Nucleus accumbens (tissue), 56 donors: ENCODE measurements around the gene ADK.
"Not testable (repeated sequence)": the region's sequence is repeated elsewhere in the genome, so short reads cannot be mapped to it uniquely, and the experiment has no call there.

Experiments
- DNase-seq, 56 donors: peaks; one replicate each; lab custom pipeline; 2025; lab: John Stamatoyannopoulos, UW

The ADK gene

GRCh38 chr10:74178042-74178791 is 27.2 kb downstream of the ADK start:
- no peak for DNase-seq

DNA sequence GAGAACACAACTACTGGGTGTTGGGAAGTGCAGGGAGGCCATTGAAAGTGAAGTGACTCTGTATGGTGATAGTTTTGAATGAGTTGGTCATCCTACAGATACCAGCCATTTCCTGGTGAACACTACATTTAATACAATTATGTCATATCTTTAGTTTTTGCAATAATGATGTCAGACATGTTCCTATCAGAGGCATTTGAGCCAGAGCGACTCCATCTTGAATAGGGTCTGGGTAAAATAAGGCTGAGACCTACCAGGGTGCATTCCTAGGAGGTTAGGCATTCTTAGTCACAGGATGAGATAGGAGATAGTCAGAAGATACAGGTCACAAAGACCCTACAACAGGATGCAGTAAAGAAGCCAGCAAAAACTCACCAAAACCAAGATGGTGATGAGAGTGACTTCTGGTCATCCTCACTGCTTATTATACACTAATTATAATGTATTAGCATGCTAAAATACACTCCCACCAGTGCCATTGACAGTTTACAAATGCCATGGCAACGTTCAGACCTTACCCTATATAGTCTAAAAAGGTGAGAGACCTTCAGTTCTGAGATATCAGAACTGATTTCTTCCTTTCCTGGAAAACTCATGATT is 28.2 kb downstream of the ADK start:
- DNase-seq, result no peak

DNA sequence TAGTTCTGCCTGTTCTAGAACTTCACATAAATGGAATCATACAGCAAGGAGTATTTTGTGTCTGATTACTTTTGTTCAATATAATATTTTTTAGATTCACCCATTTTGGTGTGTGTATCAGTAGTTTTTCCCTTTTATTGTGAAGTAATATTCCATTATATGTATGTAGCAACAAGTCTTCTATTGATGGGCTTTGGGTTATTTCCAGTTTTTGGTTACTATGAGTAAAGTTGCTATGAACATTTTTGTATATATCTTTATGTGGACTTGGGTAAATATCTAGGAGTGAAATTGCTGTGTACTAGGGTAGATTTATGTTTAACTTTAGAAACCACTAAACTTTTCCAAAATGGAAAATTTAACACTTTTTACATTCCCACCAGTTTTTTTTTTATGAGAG is 35.7 kb downstream of the ADK start:
- no peak for DNase-seq

GRCh38 chr10:74187237-74187636 is 36.2 kb downstream of the ADK start:
- no peak for DNase-seq

DNA sequence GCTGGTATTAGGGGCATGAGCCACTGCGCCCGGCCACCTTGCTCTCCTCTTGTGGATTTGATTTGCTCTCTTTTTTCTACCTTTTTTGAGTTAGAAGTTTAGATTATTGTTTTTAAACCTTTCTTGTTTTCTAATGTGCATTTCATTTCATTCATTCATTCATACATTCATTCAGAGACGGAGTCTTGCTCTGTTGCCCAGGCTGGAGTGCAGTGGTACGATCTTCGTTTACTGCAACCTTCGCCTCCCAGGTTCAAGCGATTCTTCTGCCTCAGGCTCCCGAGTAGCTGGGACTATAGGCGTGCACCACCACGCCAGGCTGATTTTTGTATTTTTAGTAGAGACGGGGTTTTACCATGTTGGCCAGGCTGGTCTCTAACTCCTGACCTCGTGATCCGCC is 37.6 kb downstream of the ADK start:
- DNase-seq, result not testable (repeated sequence)

DNA sequence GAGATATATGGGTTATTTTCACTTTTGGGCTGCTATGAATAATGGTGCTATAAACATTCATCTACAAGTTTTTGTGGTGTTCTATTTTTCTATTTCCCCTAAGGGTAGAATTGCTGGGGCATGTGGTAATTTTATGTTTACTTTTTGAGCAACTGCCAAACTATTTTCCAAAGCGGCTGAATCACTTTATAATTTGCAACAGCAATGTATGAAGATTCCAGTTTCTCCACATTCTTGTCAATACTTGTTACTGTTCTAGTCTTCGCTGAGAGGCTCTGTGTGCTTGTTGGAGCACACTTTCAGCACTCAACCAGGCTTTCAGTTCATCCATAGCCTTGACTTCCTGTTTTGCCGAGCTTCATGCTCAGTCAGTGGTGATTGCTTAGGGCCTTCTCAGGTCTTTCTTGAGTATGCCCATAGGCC is 39.0 kb downstream of the ADK start:
- peak in 1 of 56 donors; percentile 4 for DNase-seq

- no peak for DNase-seq
Observed at GRCh38 chr10:74190494-74190893, 39.5 kb downstream of the ADK start.

DNA sequence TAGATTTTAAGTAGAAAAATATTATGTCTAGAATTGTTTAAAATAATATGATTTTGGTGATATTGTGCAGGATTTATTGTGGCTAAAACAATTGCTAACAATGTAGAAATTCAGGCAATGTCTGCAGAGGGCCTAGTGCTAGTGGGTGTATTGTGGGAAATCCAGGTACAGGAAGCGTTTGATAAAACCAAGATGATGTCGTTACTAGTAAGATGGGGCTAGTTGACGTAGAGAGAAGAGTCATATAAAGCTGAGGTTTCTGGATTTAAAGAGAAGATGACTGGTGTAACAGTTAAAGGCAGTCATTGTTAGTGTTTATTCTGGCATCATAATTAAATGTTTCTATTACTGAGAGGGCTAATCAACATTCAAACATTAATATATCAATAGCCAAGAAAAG is 43.5 kb downstream of the ADK start:
- DNase-seq, result no peak

DNA sequence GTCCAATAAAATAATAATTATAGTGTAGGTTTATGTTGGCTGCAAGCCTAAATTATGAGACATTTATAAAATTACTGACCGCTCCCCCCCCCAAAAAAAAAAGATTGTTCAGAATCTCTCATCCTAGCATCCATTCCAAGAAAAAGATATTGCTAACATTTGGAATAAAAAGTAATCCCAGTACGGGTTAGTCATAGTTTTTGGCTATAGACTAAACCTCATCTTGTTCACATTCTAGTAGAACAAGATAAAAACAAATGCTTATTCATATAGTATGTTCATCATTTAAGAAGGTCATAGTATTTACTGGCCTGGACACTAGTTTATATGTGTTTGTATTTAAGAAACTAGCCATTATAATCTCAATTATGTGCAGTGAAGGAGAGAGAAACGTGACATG is 44.0 kb downstream of the ADK start:
- DNase-seq, result no peak

- no peak for DNase-seq
Observed at GRCh38 chr10:74199315-74199714, 48.3 kb downstream of the ADK start.

DNA sequence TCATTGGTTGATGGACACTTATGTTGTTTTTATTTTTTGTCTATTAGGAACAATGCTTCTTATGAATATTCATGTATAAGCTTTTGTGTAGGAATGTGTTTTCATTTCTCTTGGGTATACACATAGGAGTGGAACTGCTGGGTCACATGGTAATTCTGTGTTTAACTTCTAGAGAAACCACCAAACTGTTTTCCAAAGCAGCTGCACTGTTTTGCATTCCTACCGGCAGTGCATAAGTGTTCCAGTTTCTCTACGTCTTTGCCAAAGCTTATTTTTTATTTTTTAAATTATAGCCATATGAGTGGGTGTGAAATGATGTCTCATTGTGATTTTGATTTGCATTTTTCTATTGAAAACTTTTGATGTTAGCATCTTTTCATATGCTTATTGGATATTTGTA is 51.3 kb downstream of the ADK start:
- no peak for DNase-seq

DNA sequence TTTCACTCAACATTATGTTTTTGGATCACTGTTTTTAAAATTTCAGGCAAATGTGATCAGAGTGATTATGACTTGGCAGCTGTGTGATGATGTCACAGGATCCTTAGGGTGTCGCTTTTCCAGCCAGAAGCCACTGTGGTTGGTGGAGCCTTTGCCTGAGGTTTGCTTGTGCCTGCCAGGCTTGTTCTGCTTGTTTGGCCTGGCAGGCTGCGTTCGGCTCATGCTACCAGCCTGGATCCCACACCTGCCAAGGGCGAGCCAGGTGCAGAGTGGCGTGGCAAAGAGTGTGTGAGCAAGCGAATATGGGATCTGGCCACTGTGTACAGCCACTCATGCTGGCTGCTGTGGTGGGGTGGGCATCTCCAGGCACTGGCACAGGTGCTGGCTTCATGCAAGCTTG is 55.7 kb downstream of the ADK start:
- no peak for DNase-seq

GRCh38 chr10:74207691-74208480 is 56.9 kb downstream of the ADK start:
- no peak for DNase-seq

DNA sequence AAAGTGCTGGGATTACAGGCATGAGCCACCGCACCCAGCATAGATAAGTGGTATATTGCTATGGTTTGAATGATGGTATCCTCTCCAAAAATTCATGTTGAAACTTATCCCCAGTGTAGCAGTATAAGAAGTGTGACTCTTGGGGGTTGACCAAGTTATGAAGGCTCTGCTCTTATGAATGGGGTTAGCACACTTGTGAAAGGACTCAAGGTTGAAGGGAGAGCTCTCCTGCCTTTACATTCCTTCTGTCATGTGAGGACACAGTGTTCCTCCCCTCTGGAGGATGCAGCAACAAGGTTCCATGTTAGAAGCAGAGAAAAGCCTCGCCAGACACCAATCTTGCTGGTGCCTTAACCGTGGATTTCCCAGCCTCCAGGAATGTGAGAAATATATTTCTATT is 58.0 kb downstream of the ADK start:
- no peak for DNase-seq

DNA sequence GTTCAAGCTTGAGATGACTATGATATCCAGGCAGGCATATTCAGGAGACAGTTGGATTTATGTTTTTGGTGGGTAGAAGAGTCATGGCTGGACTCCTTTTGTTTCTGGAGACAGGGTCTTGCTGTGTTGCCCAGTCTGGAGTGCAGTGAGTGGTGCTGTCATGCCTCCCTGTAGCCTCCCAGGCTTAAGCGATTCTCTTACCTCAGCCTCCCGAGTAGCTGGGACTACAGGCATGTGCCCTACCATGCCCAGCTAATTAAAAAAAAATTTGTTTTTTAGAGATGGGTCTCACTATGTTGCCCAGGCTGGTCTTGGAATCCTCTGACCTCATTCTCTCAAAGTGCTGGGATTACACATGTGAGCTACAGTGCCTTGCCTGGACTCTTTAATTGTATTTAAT is 62.0 kb downstream of the ADK start:
- DNase-seq, result no peak

DNA sequence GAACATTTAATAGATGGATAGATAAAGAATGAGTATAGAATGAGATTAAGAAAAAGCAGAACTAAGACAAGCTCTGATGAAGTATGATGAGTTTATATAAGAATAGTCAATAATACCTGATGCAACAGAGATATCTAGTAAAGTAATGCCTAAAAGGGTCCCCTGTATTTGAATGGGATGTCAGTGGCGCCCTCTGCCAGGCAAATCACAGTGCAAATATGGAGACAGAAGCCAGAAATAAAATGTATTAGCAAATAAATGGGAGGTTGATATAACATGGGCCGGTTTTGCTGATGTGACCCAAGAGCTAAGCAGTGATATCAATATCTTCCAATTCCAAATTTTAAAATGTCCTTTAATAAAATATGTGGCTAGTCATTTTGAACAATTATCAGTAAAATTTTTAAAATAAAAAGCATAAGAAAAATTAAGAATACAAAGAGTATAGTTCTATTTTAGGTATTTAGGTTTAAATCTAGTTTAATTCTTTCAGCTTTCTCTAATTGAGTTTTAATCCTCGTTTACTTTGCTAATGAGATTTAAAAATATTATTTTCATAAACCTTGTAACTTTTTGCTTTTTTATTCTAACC is 62.6 kb downstream of the ADK start:
- peak in 1 of 56 donors; percentile 17 for DNase-seq

DNA sequence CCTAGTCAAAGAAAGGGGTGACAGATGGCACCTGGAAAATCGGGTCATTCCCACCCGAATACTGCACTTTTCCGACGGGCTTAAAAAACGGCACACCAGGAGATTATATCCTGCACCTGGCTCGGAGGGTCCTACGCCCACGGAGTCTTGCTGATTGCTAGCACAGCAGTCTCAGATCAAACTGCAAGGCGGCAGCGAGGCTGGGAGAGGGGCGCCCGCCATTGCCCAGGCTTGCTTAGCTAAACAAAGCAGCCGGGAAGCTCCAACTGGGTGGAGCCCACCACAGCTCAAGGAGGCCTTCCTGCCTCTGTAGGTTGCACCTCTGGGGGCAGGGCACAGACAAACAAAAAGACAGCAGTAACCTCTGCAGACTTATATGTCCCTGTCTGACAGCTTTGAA is 66.1 kb downstream of the ADK start:
- not testable (repeated sequence) for DNase-seq

DNA sequence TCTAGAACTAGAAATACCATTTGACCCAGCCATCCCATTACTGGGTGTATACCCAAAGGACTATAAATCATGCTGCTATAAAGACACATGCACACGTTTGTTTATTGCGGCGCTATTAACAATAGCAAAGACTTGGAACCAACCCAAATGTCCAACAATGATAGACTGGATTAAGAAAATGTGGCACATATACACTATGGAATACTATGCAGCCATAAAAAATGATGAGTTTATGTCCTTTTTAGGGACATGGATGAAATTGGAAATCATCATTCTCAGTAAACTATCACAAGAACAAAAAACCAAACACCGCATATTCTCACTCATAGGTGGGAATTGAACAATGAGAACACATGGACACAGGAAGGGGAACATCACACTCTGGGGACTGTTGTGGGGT is 71.4 kb downstream of the ADK start:
- DNase-seq, result not testable (repeated sequence)

DNA sequence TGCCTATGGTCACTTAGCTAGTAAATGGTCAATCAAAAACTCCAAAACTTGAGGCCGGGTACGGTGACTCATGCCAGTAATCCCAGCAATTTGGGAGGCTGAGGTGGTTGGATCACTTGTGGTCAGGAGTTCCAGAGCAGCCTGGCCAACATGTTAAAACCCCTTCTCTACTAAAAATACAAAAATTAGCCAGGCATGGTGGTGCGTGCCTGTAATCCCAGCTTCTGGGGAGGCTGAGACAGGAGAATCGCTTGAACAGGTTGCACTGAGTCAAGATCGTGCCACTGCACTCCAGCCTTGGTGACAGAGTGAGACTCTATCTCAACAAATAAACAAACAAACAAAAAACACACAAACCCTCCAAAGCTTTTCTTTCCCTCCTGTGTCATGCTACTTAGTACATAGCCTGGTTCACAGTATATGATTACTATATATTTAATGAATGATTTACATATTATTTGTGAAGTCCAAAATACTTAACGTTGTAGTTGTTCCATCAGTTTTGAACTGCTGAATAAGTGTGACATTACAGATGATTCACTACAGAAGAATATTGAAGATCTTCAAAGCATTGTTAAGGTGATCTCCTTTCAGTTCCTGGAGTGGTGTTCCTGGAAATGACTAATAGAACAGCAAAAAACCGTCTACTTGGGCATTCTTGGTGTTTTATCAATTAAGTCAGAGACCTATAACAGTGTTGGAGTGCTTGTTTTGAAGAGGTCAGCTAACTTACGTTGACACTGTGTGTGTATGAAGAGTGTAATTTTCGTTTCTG is 72.9 kb downstream of the ADK start:
- no peak for DNase-seq

GRCh38 chr10:74227697-74228424 is 76.8 kb downstream of the ADK start:
- no peak for DNase-seq
